NCI-H69 (cell line): ENCODE results near the gene DUSP12.

Experiments
- DNase-seq: peaks from one replicate; lab custom pipeline; 2025; lab: John Stamatoyannopoulos, UW

DUSP12 gene

GRCh38 chr1:161770250-161770649 lies 20.7 kb downstream of the DUSP12 start:
- no peak for DNase-seq

GRCh38 chr1:161771161-161771560 lies 21.6 kb downstream of the DUSP12 start:
- DNase-seq: no peak

GRCh38 chr1:161771973-161772372 lies 22.4 kb downstream of the DUSP12 start:
- no peak for DNase-seq

- no peak for DNase-seq
Observed at GRCh38 chr1:161772397-161772796, 22.8 kb downstream of the DUSP12 start.

- DNase-seq: no peak
Observed at GRCh38 chr1:161773791-161774190, 24.2 kb downstream of the DUSP12 start.

- DNase-seq: no peak
Observed at GRCh38 chr1:161777261-161777660, 27.7 kb downstream of the DUSP12 start.

- no peak for DNase-seq
Observed at GRCh38 chr1:161778522-161778921, 28.9 kb downstream of the DUSP12 start.

- no peak for DNase-seq
Observed at GRCh38 chr1:161779393-161779792, 29.8 kb downstream of the DUSP12 start.

- no peak for DNase-seq
Observed at GRCh38 chr1:161781995-161782394, 32.4 kb downstream of the DUSP12 start.

GRCh38 chr1:161782886-161783285 lies 33.3 kb downstream of the DUSP12 start:
- no peak for DNase-seq

GRCh38 chr1:161784968-161785367 lies 35.4 kb downstream of the DUSP12 start:
- DNase-seq: no peak

- DNase-seq: no peak
Observed at GRCh38 chr1:161787355-161787754, 37.8 kb downstream of the DUSP12 start.

GRCh38 chr1:161790587-161791317 lies 41.2 kb downstream of the DUSP12 start:
- DNase-seq: no peak

- no peak for DNase-seq
Observed at GRCh38 chr1:161791904-161792655, 42.5 kb downstream of the DUSP12 start.

- DNase-seq: peak; percentile 75
Observed at GRCh38 chr1:161792740-161793139, 43.2 kb downstream of the DUSP12 start.

- no peak for DNase-seq
Observed at GRCh38 chr1:161799792-161800191, 50.2 kb downstream of the DUSP12 start.

GRCh38 chr1:161801955-161802354 lies 52.4 kb downstream of the DUSP12 start:
- DNase-seq: peak; percentile 55

GRCh38 chr1:161803181-161803580 lies 53.6 kb downstream of the DUSP12 start:
- DNase-seq: no peak

- no peak for DNase-seq
Observed at GRCh38 chr1:161805399-161806197, 56.0 kb downstream of the DUSP12 start.
